ENCODE measurements around the gene QSOX1. TPM values are rescaled to one million over a fixed set of nuclear protein-coding genes. Genes with fewer than 3 reads are reported as not detected.

QSOX1 gene
- total RNA-seq, 1 donor from 2014 or later = 156 TPM

- Histone ChIP-seq H3K27me3 (ENCODE audit: insufficient read depth, low read length) (no peaks in the 10 kb centered on the region), H4K20me1 (ENCODE audit: insufficient read depth, low read length) (peaks cover 79% of the 10 kb centered on the region), H3K9ac (ENCODE audit: low read length) (no peak overlapping the region), H2AFZ (ENCODE audit: low read depth, low read length) (no peak overlapping the region), H3K79me2 (ENCODE audit: insufficient read depth, low read length) (peaks cover 42% of the 10 kb centered on the region), H3K4me1 (ENCODE audit: insufficient read depth, low read length) (no peaks in the 10 kb centered on the region), H3K4me2 (ENCODE audit: low read length) (no peak overlapping the region), H3K27ac (ENCODE audit: low read depth, low read length) (no peak overlapping the region), H3K4me3 (ENCODE audit: insufficient read depth, low read depth, low read length) (no peak overlapping the region), H3K36me3 (ENCODE audit: insufficient read depth, low read length) (peaks cover 10% of the 10 kb centered on the region), H3K9me3 (ENCODE audit: insufficient read depth, low read depth, low read length) (no peaks in the 10 kb centered on the region)
- H3K36me3 Mint-ChIP-seq (ENCODE audit: low read depth, unreplicated experiment) = peaks cover 10% of the 10 kb centered on the region
- FAIRE-seq = no peak
- no peak overlapping the region for H3K4me3 Mint-ChIP-seq (ENCODE audit: unreplicated experiment)
- TF ChIP-seq EZH2 (IDR thresholded peaks at IDR 0.05; ENCODE audit: insufficient read depth, low read length) = no peak
- no peak for TF ChIP-seq CTCF (IDR thresholded peaks at IDR 0.05; ENCODE audit: insufficient read depth, low read depth, low read length)
- H3K27ac Mint-ChIP-seq (ENCODE audit: unreplicated experiment) = no peak overlapping the region
- H3K4me1 Mint-ChIP-seq (ENCODE audit: low read depth, unreplicated experiment) = peaks cover 4% of the 10 kb centered on the region
- H3K9me3 Mint-ChIP-seq (ENCODE audit: unreplicated experiment) = no peaks in the 10 kb centered on the region
- DNase-seq (ENCODE audit: low read depth) = no peak
- no peaks in the 10 kb centered on the region for H3K27me3 Mint-ChIP-seq (ENCODE audit: low read depth, unreplicated experiment)
These were observed 16.0 kb downstream of the QSOX1 start for GRCh38 chr1:180170546-180171151.

GRCh38 chr1:180171691-180172090 is 17.0 kb downstream of the QSOX1 start:
- H3K79me2 ChIP-seq (ENCODE audit: insufficient read depth, low read length) = peaks cover 32% of the 10 kb centered on the region
- H3K4me1 Mint-ChIP-seq (ENCODE audit: low read depth, unreplicated experiment) = peaks cover 4% of the 10 kb centered on the region
- no peak overlapping the region for H2AFZ ChIP-seq (ENCODE audit: low read depth, low read length)
- no peak overlapping the region for H3K4me2 ChIP-seq (ENCODE audit: low read length)
- H4K20me1 ChIP-seq (ENCODE audit: insufficient read depth, low read length) = peaks cover 68% of the 10 kb centered on the region
- H3K9me3 Mint-ChIP-seq (ENCODE audit: unreplicated experiment) = no peaks in the 10 kb centered on the region
- H3K9ac ChIP-seq (ENCODE audit: low read length) = no peak overlapping the region
- no peaks in the 10 kb centered on the region for H3K4me1 ChIP-seq (ENCODE audit: insufficient read depth, low read length)
- no peak overlapping the region for H3K4me3 ChIP-seq (ENCODE audit: insufficient read depth, low read depth, low read length)
- H3K27ac Mint-ChIP-seq (ENCODE audit: unreplicated experiment) = no peak overlapping the region
- peaks cover 10% of the 10 kb centered on the region for H3K36me3 Mint-ChIP-seq (ENCODE audit: low read depth, unreplicated experiment)
- H3K27me3 ChIP-seq (ENCODE audit: insufficient read depth, low read length) = no peaks in the 10 kb centered on the region
- H3K27ac ChIP-seq (ENCODE audit: low read depth, low read length) = no peak overlapping the region
- TF ChIP-seq CTCF (IDR thresholded peaks at IDR 0.05; ENCODE audit: insufficient read depth, low read depth, low read length) = no peak
- no peak for TF ChIP-seq EZH2 (IDR thresholded peaks at IDR 0.05; ENCODE audit: insufficient read depth, low read length)
- no peaks in the 10 kb centered on the region for H3K9me3 ChIP-seq (ENCODE audit: insufficient read depth, low read depth, low read length)
- peaks cover 15% of the 10 kb centered on the region for H3K36me3 ChIP-seq (ENCODE audit: insufficient read depth, low read length)
- no peak overlapping the region for H3K4me3 Mint-ChIP-seq (ENCODE audit: unreplicated experiment)
- no peaks in the 10 kb centered on the region for H3K27me3 Mint-ChIP-seq (ENCODE audit: low read depth, unreplicated experiment)
- FAIRE-seq (no peak), DNase-seq (ENCODE audit: low read depth) (no peak)

GRCh38 chr1:180173451-180173850 is 18.8 kb downstream of the QSOX1 start:
- no peaks in the 10 kb centered on the region for H3K4me1 ChIP-seq (ENCODE audit: insufficient read depth, low read length)
- no peak for FAIRE-seq
- no peak overlapping the region for H2AFZ ChIP-seq (ENCODE audit: low read depth, low read length)
- peaks cover 2% of the 10 kb centered on the region for H3K4me1 Mint-ChIP-seq (ENCODE audit: low read depth, unreplicated experiment)
- H3K36me3 ChIP-seq (ENCODE audit: insufficient read depth, low read length) = peaks cover 10% of the 10 kb centered on the region
- H3K27me3 Mint-ChIP-seq (ENCODE audit: low read depth, unreplicated experiment) = no peaks in the 10 kb centered on the region
- no peaks in the 10 kb centered on the region for H3K27me3 ChIP-seq (ENCODE audit: insufficient read depth, low read length)
- DNase-seq (ENCODE audit: low read depth) = no peak
- H3K4me3 Mint-ChIP-seq (ENCODE audit: unreplicated experiment) = no peak overlapping the region
- no peak overlapping the region for H3K27ac ChIP-seq (ENCODE audit: low read depth, low read length)
- peaks cover 21% of the 10 kb centered on the region for H3K79me2 ChIP-seq (ENCODE audit: insufficient read depth, low read length)
- H3K36me3 Mint-ChIP-seq (ENCODE audit: low read depth, unreplicated experiment) = peaks cover 10% of the 10 kb centered on the region
- TF ChIP-seq CTCF (IDR thresholded peaks at IDR 0.05; ENCODE audit: insufficient read depth, low read depth, low read length) (no peak), EZH2 (IDR thresholded peaks at IDR 0.05; ENCODE audit: insufficient read depth, low read length) (no peak)
- H4K20me1 ChIP-seq (ENCODE audit: insufficient read depth, low read length) = peaks cover 51% of the 10 kb centered on the region
- H3K9ac ChIP-seq (ENCODE audit: low read length) = no peak overlapping the region
- no peaks in the 10 kb centered on the region for H3K9me3 Mint-ChIP-seq (ENCODE audit: unreplicated experiment)
- H3K27ac Mint-ChIP-seq (ENCODE audit: unreplicated experiment) = no peak overlapping the region
- H3K4me2 ChIP-seq (ENCODE audit: low read length) = no peak overlapping the region
- no peak overlapping the region for H3K4me3 ChIP-seq (ENCODE audit: insufficient read depth, low read depth, low read length)
- H3K9me3 ChIP-seq (ENCODE audit: insufficient read depth, low read depth, low read length) = no peaks in the 10 kb centered on the region

Data from astrocyte (in vitro differentiated cells and primary cell).